ENCODE measurements around the gene MYF5.

- no peak for TF ChIP-seq GATA2 (IDR thresholded peaks at IDR 0.05; ENCODE audit: low read depth, low read length)
- no peak for TF ChIP-seq GATA3 (IDR thresholded peaks at IDR 0.05; ENCODE audit: low read depth, low read length)
Observed at GRCh38 chr12:80679346-80680131, 37.2 kb upstream of the MYF5 start.
